Activated CD4-positive, alpha-beta T cell treated with anti-CD3 and anti-CD28 coated beads for 4 hours (primary cell): ENCODE data around the gene FBXO21.
"Not testable (repeated sequence)": the region's sequence is repeated elsewhere in the genome, so short reads cannot be mapped to it uniquely, and the experiment has no call there.

Experiments
- DNase-seq, 2 donors: peaks; one replicate each; pipeline ENCODE4 v3.0.0-alpha.2; 2020

FBXO21 gene, protein sequence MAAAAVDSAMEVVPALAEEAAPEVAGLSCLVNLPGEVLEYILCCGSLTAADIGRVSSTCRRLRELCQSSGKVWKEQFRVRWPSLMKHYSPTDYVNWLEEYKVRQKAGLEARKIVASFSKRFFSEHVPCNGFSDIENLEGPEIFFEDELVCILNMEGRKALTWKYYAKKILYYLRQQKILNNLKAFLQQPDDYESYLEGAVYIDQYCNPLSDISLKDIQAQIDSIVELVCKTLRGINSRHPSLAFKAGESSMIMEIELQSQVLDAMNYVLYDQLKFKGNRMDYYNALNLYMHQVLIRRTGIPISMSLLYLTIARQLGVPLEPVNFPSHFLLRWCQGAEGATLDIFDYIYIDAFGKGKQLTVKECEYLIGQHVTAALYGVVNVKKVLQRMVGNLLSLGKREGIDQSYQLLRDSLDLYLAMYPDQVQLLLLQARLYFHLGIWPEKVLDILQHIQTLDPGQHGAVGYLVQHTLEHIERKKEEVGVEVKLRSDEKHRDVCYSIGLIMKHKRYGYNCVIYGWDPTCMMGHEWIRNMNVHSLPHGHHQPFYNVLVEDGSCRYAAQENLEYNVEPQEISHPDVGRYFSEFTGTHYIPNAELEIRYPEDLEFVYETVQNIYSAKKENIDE

DNA sequence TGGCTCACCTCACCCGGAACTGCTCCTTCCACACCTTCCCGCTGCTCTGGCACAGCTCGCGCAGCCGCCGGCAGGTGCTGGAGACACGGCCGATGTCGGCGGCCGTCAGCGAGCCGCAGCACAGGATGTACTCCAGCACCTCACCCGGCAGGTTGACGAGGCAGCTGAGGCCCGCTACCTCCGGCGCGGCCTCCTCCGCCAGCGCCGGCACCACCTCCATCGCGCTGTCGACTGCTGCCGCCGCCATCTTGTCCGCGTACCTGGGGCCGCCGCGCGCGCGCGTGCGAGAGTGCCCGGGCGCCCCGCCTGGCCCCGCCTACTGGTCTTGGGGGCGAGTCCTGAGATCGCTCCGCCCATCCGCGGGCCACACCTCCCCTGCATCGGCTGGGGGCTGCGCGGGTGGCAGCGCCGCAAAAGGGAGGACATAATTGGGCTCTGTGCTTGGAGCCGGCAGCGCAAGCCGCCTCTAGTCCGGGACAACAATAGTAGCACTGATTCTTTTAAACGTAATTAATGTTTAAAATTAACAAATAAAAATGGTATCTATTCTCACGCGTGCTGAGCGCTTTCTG is at the start of gene FBXO21:
FBXO21 (minus strand) TSS at position 261 of the 572 bp plus-strand sequence; CDS start at position 247, 14 bp downstream.
- peak; percentile 92 to 94 for DNase-seq

DNA sequence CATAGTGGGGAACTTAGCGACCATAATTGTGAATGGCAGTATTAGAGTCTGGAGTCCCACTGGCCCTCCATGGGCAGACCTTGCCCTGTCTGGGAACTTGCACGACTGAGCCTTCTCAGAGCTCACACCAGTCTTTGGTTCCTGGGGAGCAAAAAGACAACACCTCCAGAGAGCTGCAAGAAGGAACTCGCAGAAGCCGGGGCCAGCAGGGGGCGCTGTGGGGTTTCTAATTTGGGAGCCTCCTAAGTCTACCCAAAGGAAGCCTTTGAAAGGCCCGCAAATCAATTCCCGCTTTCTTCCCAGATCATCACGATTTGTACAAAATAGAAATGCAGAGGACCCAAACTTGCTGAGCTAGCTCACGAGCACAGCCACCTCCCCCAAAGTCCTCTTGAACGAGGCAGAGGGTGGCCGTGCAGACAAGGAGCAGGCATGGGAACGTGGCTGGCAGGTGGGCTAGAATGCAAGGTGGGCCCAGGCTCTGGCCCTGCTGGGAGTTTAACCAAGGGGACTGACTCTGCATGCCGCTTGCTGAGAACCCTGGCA is 46.3 kb upstream of the FBXO21 start:
- DNase-seq, result peak; percentile 57 to 73

DNA sequence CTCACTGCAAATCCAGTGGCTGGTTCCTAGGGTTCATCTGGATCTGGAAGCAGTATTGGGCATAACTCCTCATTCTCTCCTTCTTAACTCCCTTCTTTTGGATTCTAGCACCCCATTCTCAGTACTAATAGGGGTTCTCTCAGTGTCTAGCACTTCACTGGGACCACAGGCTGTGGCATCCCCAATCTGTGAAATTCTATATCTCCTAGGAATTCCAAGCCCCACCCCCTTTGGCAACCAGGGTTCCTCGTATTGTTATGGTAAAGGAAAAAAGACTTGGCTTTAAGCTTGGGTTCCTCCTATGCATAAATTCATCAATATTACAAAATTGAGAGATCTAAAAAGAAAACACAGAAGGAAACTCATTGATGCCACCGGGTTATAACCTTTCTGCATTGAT is 45.0 kb upstream of the FBXO21 start:
- no peak for DNase-seq

DNA sequence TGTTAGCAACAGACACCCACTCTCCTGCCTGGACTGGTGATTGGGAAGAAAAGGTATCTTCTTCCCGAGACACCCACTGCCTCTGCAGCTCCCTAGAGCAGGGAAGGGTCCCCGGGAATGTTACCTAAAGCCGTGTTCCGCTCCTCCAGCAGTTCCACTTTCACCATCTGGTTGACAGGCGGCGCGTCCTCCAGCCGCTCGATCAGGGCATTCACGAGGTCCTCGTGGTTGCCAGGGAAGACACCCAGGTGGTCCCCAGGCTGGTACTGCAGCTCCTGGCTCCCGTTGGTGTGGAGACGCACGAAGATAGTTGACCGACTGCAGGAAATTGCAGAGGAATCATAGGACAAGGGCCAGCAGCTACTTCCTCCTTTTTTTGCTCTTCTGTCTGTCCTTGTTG is 44.2 kb upstream of the FBXO21 start:
- no peak for DNase-seq

DNA sequence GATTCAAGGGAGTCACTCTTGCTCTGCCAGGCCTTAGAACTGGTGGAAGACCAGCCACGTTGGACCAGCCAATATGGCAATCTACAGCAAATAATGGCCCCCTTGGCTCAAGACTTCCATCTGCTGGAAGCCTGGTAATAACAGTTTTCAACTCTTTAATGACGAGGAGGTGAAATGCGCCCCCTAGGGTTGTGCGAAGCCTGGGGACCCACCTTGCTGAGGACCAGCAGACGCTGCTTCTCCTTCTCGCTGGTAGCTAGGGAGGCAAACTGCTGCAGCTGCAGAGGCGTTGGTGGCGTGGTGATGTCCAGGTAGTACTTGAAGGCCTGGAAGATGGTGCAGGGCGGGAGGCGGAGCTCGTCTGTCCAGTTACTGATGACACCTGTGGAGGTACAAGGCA is 41.5 kb upstream of the FBXO21 start:
- DNase-seq, result no peak

DNA sequence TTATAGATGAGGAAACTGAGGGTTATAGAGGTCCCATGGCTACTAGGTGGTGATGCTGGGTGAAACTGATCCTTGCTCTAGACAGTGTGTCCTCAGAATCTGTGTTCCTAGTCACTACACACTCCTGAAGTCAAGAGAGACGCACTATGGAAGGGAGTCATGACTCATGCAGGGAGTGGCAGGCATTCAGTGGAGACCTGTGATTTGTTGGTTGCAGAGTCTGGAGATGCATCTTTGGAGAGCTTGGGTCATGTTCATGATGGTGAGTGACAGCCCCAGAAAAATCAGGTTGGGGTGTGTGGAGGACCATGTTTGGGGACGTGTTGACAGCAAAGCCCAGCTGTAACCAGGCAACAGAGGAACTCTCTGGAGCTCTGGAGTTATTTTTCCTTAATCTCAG is 38.0 kb upstream of the FBXO21 start:
- no peak for DNase-seq

DNA sequence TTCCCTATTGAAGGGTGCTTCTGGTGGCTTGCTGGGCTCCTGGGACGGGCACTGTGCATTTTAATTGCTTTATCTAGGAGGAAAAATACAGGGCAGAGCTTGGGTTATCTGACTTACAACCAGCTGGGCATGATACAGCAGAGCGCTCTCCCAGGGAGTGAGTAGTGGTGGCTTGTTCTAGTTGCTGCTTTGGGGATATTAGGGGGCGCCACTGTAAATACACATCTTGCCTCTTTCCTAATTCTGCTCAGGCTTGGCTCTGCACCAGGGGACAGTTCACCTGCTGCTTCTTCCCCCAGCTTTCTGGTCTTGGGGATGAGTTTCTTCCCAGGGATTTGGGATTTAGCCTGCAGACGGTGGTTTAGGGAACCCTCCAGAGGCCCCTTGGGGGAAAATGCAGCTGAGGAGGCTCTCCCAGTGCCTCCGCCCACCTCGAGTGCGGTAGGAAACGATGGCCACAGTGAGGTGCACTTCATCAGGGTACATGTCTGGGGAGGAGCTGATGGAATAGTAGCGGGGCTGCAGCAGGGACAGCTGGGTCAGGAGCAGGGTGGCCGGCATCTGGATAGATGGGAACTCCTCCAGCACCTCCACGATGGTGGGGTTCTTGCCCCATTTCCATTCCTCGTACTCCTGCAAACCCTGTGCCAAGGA is 36.9 kb upstream of the FBXO21 start:
- DNase-seq, result no peak

DNA sequence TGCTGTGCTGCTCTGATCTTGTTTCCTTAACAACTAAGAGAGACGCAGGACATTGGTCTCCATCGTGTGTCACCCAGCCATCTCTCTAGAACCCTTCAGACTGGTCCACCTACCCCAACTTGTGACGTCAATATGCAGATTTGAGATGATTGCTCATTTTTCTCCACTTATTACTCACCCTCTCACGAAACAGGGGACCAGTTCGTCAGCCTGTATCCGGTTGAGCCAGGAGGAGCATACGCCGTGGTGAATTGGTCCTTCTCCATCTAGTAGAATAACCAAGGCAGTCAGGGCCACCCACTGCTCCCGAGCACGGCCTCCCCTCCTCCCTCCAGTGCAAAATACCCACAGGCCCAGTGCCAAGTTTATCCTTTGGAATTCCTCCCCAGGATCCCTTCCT is 36.2 kb upstream of the FBXO21 start:
- no peak for DNase-seq

DNA sequence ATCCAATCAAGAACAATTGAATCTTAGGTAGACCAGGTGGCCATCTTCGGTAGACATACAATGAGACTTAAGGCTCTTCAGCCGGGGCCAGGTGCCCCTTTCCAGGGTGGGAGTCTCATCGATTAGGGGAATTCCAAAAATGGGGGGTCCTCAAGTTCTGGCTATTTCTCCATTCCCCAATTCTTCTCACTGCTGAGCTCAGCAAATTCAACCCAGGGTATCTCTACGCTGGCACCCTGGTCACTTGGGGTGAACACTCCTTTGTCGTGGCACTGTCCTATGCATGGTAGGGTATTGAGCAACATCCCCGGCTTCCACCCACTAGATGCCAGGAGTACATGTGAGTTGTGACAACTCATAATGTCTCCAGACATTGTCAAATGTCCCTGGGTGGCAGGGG is 34.9 kb upstream of the FBXO21 start:
- no peak for DNase-seq

DNA sequence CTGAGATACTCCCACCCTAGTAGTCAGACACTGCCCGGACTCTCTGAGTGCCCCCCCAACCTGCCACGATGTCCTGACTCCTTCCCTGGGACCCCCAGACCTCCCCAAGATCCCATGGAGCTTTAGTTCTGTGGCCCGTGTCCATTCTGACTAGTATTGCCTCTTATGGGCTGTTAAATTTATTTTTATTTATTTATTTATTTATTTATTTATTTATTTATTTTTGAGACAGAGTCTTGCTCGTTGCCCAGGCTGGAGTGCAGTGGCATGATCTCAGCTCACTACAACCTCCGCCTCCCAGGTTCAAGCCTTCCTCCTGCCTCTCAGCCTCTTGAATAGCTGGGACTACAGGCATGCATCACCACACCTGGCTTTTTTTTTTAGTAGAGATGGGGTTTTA is 30.7 kb upstream of the FBXO21 start:
- DNase-seq, result not testable (repeated sequence)

DNA sequence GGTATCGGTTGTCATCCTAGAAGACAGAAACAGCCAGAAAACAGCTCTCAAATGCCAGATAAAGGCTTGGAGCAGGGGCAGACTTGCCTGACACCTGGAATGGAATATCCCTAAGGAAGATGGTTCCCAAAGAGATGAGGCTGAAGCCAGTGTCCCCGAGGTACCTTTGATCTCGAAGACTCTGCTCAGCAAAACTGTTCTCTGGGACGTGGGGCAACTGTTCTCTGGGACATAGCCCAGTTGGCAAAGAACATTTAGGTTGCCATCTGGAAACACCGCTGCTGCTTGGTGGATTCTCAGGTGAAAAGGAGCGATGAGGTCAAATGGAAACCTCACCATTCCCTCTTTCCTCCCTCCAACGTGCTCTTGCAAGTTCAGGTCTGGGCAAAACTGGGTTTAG is 27.9 kb upstream of the FBXO21 start:
- no peak for DNase-seq

DNA sequence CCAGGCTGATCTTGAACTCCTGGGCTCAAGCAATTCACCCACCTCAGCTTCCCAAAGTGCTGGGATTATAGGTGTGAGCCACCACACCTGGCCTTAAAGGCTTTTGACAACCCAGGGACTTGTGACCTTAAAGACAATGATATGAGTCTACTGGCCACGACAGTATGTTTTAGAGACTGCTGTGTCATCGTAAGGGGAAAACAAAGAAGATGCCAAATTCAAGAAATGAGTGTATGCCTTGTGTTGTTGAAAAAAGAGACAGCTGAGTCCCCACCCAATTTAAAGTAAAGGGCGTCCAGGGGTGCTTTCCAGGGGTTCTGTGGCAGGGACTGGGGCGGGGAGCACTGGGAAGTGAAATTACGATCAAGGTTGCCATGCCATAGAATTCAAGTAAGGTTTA is 26.4 kb upstream of the FBXO21 start:
- DNase-seq, result no peak

DNA sequence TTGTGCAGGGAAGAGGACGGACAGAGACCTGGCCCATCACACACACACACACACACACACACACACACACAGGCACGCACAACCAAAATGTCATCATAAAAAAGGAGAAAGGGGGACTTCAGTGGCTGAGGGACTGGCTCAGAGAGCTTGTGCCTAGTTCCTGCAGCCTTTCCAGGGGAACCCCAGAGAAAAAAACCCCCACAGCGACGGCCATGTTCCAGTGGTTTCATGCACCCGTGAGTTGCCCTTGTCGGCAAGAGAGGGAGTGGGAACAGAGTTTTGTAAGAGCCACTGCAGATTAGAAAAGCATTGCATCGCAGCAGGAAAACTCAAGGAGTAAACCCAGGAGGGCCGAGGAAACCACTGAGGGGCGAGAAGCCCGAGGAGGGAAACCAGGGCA is 24.5 kb upstream of the FBXO21 start:
- no peak for DNase-seq

DNA sequence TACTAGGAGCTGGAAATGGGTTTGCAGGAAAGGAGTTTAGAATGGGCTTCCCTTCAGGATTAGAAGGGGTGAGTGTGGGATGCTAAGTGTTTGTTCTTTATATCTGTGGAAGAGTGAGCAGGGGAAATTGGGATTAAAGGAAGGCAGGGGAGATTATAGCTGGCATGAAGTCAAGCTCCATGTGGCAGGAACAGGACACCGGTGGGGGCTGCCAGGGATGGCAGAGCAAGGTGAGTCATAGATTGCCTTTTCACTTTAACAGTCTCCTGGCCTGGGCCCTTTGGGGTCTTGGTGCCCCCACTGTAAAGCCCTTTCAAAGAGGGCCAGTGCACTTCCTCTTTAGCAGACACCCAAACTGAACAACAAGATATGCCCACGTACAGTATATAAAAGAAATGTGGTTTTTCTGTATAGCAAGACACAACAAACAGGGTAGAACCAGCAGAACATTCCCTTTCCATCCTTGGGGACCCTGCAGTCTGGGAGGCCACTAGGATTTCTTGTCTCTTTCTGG is 23.1 kb upstream of the FBXO21 start:
- no peak for DNase-seq

DNA sequence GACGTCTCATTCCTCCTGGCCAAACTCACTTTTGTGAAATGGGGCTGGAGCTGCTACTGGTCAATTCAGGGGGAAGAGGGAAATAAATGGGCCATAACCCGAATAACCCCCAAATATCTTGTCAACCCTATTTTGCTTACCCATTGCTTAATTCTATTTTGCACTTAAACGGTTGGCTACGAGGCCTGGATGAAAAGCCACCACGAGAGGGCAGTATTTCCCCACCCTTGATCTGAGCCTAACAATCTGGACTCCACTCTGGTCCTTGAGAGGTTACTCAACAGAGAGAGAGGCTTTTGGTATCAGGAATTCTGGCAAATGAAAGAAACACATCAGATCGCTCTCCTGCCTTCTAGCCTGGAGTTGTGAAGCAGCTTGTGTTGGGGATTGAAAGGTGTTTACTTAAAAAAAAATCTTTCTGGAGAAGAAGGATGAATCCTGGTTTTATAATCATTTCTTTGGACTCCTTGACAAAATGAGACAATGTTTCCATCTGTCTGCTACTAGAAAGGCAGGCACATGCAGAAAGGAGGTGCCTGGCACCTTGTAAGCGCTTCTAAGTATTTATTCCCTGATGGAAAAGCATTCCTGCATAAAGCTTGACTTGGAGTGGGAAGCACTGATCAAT is 22.4 kb upstream of the FBXO21 start:
- peak; percentile 47 to 66 for DNase-seq

DNA sequence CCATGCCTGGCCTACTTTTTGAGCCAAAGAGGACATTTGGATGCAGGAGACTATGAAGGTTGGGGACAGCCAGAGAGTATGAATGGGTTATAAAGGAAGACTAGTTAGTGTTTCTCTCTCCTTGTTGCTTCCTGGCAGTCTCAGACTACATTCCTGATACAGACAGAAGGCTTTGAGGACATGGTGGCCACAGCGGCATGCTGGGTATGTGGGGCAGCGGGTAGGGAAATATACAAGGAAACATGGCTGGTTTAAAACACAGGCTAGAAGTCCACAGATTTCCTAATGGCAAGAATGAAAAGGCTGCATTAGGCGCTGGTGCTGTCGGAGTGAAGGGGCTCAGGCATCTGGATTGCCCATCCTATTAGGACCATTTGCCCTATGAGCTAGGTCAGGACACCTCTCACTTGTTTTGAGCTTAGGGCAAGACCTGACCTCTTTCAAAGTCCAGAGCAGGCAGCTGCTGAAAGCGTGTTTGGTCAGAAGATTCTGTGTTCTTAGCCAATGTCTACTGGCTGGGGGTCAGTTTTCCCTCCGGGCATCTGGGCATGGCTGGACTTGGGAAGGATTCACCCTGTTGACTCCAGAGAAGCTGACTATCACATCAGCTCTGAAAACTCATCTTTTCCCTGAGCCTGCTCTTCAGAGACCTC is 20.1 kb upstream of the FBXO21 start:
- no peak for DNase-seq

DNA sequence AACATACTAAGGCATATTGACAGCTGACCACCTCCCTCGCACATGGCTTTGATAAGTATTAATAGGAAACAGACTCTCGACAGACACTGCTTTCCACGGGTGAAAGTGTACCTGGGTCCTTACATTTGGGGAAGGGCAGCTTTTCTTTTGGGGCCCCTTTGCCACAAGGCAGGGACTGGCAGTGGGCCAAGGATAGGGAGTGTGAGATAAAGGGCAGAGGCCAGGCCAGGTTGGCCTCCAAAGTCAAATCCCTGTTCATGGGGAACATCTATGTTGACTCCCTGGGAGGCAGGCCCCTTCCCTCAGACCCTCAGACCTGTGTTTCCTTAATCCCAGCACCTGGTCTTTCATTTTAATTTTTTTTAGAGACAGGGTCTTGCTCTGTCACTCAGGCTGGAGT is 19.4 kb upstream of the FBXO21 start:
- DNase-seq, result no peak

DNA sequence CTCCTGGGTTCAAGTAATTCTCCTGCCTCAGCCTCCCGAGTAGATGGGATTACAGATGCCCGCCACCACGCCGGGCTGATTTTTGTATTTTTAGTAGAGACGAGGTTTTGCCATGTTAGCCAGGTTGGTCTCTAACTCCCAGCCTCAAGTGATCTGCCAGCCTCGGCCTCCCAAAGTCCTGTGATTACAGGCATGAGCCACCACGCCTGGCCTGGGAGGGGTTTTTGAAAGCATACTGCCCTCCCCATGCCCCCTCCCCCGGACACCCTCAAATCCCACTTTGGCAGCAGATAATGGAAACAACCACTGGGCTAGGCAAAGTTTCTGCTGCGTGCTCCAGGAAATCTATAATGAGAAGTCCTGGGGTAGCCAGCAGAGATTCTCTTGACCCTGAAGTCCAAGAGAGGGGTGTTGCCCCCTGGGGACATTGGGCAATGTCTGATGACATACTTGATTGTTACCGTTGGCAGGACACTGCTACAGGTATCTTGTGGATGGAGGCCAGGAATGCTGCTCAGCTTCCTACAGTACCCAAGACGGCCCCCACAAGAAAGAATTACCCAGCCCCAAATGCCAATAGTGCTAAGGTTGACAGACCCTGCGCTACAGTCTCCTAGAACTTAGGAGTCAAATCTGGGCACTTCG is 18.7 kb upstream of the FBXO21 start:
- no peak for DNase-seq

DNA sequence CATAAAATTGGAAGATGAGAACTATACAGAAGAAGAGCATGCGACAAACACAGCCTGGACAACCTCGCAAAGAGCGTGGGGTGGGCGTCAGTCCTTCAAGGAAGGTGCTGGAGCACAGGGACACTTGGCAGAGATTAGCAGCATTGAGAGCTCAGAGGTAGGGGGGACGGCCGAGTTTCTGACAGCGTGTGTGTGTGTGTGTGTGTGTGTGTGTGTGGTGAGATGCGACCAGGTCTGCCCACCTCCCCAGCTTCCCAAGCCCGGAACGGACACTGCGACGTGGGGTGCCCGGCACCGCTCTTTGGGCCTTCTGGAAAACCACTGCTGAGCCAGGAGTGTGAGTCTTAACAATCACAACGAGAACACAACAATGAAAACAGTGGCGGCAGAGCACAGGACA is 17.9 kb upstream of the FBXO21 start:
- no peak for DNase-seq

DNA sequence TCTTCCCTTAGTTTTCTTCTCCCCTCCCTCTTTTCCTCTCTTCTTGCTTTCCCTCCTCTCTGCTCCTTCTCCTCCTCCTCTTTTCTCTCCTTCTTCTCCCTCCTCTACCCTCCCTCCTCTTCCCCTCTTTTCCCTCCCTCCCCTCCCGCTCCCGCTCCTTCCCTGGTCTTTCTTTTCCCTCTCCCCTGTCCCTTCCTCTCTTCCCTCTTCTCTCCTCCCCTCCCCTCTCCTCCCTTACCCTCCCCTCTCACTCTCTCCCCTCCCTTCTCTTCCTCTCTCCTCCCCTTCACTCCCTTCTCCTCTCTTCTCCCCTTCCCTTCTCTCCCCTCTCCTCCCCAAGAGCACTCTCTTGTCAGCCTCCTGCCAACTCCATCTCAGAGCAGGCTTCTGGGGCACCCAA is 17.4 kb upstream of the FBXO21 start:
- no peak for DNase-seq

DNA sequence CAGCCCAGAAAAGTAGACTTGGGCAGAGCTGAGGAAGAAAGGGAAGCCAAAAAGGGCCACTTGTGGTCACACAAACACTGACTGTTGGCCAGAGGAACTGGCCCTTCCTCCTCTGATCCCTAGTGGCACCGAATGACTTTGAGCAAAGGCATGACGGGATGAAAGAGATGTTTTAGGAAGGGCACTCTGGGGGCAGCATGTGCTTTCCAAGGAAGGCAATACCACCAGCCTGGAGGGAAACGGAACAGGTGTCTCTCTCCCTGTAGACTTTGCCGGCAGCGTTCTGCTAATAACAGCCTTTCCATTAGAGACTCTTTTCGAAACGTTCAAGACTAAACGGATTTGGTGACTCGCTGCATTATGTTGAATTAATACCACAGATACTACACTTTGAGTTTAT is 12.3 kb upstream of the FBXO21 start:
- DNase-seq, result no peak

DNA sequence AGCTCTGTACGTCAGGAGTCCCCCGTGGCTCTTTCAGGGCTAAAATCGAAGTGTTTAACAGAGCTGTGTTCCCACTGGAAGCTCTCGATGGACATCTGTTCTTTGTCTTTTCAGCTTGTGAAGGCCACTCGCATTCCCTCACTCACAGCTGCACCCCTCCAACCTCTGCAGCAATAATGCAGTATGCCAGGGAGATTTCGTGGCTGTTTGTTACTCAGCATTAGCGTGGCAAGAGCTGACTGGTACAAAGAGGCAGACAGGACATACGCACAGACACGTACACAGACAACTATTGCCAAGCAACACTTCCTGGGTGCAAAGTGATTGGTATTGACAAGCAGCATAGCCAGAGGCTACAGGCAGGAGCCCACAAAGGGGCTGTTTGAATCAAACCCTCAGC is 11.8 kb upstream of the FBXO21 start:
- no peak for DNase-seq
